ENCODE results near the gene MYO1F. TPM values are rescaled to one million over a fixed set of nuclear protein-coding genes. Genes with fewer than 3 reads are reported as not detected.

Gene MYO1F
- total and polyA plus RNA-seq, 8 donors = 3.0 to 54.8 (median 18.8) TPM

GRCh38 chr19:8501981-8502380, 75.3 kb downstream of the MYO1F start:
- TF ChIP-seq POLR2A (IDR thresholded peaks at IDR 0.05) (no peak), CTCF (IDR thresholded peaks at IDR 0.05) (no peak), EP300 (IDR thresholded peaks at IDR 0.05) (no peak), POLR2AphosphoS5 (IDR thresholded peaks at IDR 0.05) (no peak)
- Histone ChIP-seq H3K27ac (peak overlapping the region in 2 of 5 donors; percentile 32 to 55), H3K4me3 (peak overlapping the region in 1 of 4 donors; percentile 11), H3K9me3 (no peaks in the 10 kb centered on the region), H3K27me3 (peaks cover 0 to 6% (median 0%) of the 10 kb centered on the region in 3 donors), H3K36me3 (no peaks in the 10 kb centered on the region), H3K4me1 (peaks cover 12 to 28% (median 17%) of the 10 kb centered on the region in 4 donors)
- DNase-seq = no peak
- intact Hi-C loops (cut with DNase I; ENCODE audit: low total_unique reads) = loop anchor here (10.0 kb wide), 1 partner anchor 97 kb away; no protein-coding TSS in a partner anchor
- WGBS, 5 donors = 60 to 72% (median 68%) methylated on average over 9 to 14 of the region's 14 CpGs

- Histone ChIP-seq H3K27ac (peak overlapping the region in 1 of 5 donors; percentile 55), H3K27me3 (peaks cover 0 to 6% (median 0%) of the 10 kb centered on the region in 3 donors), H3K4me3 (peak overlapping the region in 1 of 4 donors; percentile 11), H3K4me1 (peaks cover 11 to 23% (median 14%) of the 10 kb centered on the region in 4 donors), H3K9me3 (no peaks in the 10 kb centered on the region), H3K36me3 (no peaks in the 10 kb centered on the region)
- DNase-seq = no peak
- WGBS, 5 donors = 51 to 83% (median 74%) methylated on average over 5 to 6 of the region's 6 CpGs
- no peak for TF ChIP-seq EP300 (IDR thresholded peaks at IDR 0.05)
- intact Hi-C loops (cut with DNase I; ENCODE audit: low total_unique reads) = loop anchor here (10.0 kb wide), 1 partner anchor 97 kb away; no protein-coding TSS in a partner anchor
These were observed 75.7 kb downstream of the MYO1F start for GRCh38 chr19:8501516-8501915.

GRCh38 chr19:8500158-8500557, 77.1 kb downstream of the MYO1F start:
- peaks cover 0 to 6% (median 0%) of the 10 kb centered on the region in 3 donors for H3K27me3 ChIP-seq
- H3K9me3 ChIP-seq = no peaks in the 10 kb centered on the region
- H3K4me3 ChIP-seq = peak overlapping the region in 1 of 4 donors; percentile 4
- H3K36me3 ChIP-seq = no peaks in the 10 kb centered on the region
- WGBS, 5 donors = 62 to 69% (median 67%) methylated on average over 1 to 7 of the region's 7 CpGs
- H3K4me1 ChIP-seq = peaks cover 0 to 18% (median 1%) of the 10 kb centered on the region in 4 donors
- intact Hi-C loops (cut with DNase I; ENCODE audit: low total_unique reads) = loop anchor here (10.0 kb wide), 1 partner anchor 95 kb away; no protein-coding TSS in a partner anchor
- TF ChIP-seq CTCF (IDR thresholded peaks at IDR 0.05) (no peak), POLR2A (IDR thresholded peaks at IDR 0.05) (no peak), EP300 (IDR thresholded peaks at IDR 0.05) (no peak), POLR2AphosphoS5 (IDR thresholded peaks at IDR 0.05) (no peak)
- DNase-seq = no peak
- H3K27ac ChIP-seq = peak overlapping the region in 2 of 5 donors; percentile 4 to 35

- Histone ChIP-seq H3K9me3 (no peaks in the 10 kb centered on the region), H3K4me1 (peaks cover 0 to 9% (median 0%) of the 10 kb centered on the region in 4 donors), H3K27me3 (peaks cover 0 to 6% (median 0%) of the 10 kb centered on the region in 3 donors), H3K27ac (no peak overlapping the region), H3K4me3 (no peak overlapping the region), H3K36me3 (no peaks in the 10 kb centered on the region)
- WGBS, 5 donors = 70 to 91% (median 87%) methylated on average over 2 to 41 of the region's 41 CpGs
- intact Hi-C loops (cut with DNase I; ENCODE audit: low total_unique reads) = no loop called here
- DNase-seq = no peak
- no peak for TF ChIP-seq POLR2AphosphoS5 (IDR thresholded peaks at IDR 0.05)
- TF ChIP-seq CTCF (IDR thresholded peaks at IDR 0.05) = no peak
- TF ChIP-seq EP300 (IDR thresholded peaks at IDR 0.05) = no peak
- no peak for TF ChIP-seq POLR2A (IDR thresholded peaks at IDR 0.05)
These were observed 78.0 kb downstream of the MYO1F start for GRCh38 chr19:8499048-8499833.
